HepG2 (cell line): Measurements from ENCODE around the gene APOA1. TPM values are rescaled to one million over a fixed set of nuclear protein-coding genes. Genes with fewer than 3 reads are reported as not detected.

Experiments
- FOXO1 ChIP-seq: sonication (generic); formaldehyde crosslinking; IDR thresholded peaks from 2 replicates; pipeline ENCODE4 v1.4.0; 2020; ENCODE audit warnings: missing genetic modification reagents
- HOXA9 ChIP-seq: sonication (generic); formaldehyde crosslinking; IDR thresholded peaks from 2 replicates; pipeline ENCODE4 v1.8.1; 2022; ENCODE audit warnings: missing genetic modification reagents, mild to moderate bottlenecking, moderate library complexity, borderline replicate concordance
- HOXD1 ChIP-seq: sonication (generic); formaldehyde crosslinking; IDR thresholded peaks from 2 replicates; pipeline ENCODE4 v1.5.0; 2020; ENCODE audit warnings: missing genetic modification reagents
- KAT2B ChIP-seq: fragments of 150-350 bp; IDR thresholded peaks from 2 replicates; pipeline ENCODE4 v1.6.1; 2014; ENCODE audit warnings: low read depth, low read length, borderline replicate concordance
- LBX2 ChIP-seq: sonication (generic); formaldehyde crosslinking; IDR thresholded peaks from 2 replicates; pipeline ENCODE4 v1.5.0; 2020; ENCODE audit warnings: missing genetic modification reagents, mild to moderate bottlenecking, borderline replicate concordance
- MED13 ChIP-seq: sonication (generic); formaldehyde crosslinking; IDR thresholded peaks from 2 replicates; pipeline ENCODE4 v1.5.0; 2020; ENCODE audit warnings: missing genetic modification reagents
- PAXIP1 ChIP-seq: sonication (generic); formaldehyde crosslinking; conservative IDR thresholded peaks from 2 replicates; pipeline ENCODE4 v1.4.0; 2020; ENCODE audit warnings: mild to moderate bottlenecking, missing genetic modification reagents, moderate library complexity
- RBM22 ChIP-seq: fragments of 200-400 bp; formaldehyde crosslinking; optimal IDR thresholded peaks from 2 replicates; pipeline ENCODE3; 2017; ENCODE audit warnings: mild to moderate bottlenecking, low read length, moderate library complexity
- SATB2 ChIP-seq: sonication (generic); formaldehyde crosslinking; IDR thresholded peaks from 2 replicates; pipeline ENCODE4 v1.5.0; 2020; ENCODE audit warnings: missing genetic modification reagents
- SIN3B ChIP-seq: fragments of 150-350 bp; IDR thresholded peaks from 2 replicates; pipeline ENCODE4 v1.6.1; 2014; ENCODE audit warnings: low read length
- SNRNP70 ChIP-seq: fragments of 200-400 bp; formaldehyde crosslinking; IDR thresholded peaks from 2 replicates; pipeline ENCODE4 v1.6.1; 2017; ENCODE audit warnings: mild to moderate bottlenecking, low read depth, low read length, moderate library complexity
- SRF ChIP-seq: IDR thresholded peaks from 2 replicates; pipeline ENCODE4 v1.6.1; 2011; ENCODE audit warnings: mild to moderate bottlenecking, low read depth, low read length, moderate library complexity
- U2AF2 ChIP-seq: fragments of 200-400 bp; formaldehyde crosslinking; IDR thresholded peaks from 2 replicates; pipeline ENCODE4 v1.6.1; 2017; ENCODE audit warnings: low read depth, mild to moderate bottlenecking, low read length
- ZBTB34 ChIP-seq: sonication (generic); formaldehyde crosslinking; IDR thresholded peaks from 2 replicates; pipeline ENCODE4 v1.8.0; 2022; ENCODE audit warnings: mild to moderate bottlenecking, missing genetic modification reagents
- ZNF33B ChIP-seq: sonication (generic); formaldehyde crosslinking; IDR thresholded peaks from 2 replicates; pipeline ENCODE4 v1.5.1; 2020; ENCODE audit warnings: mild to moderate bottlenecking, missing genetic modification reagents
- ZNF597 ChIP-seq: sonication (generic); formaldehyde crosslinking; IDR thresholded peaks from 2 replicates; pipeline ENCODE4 v1.5.0; 2020; ENCODE audit warnings: missing genetic modification reagents
- ZNF766 ChIP-seq: sonication (generic); formaldehyde crosslinking; IDR thresholded peaks from 2 replicates; pipeline ENCODE4 v1.5.0; 2020; ENCODE audit warnings: missing genetic modification reagents, borderline replicate concordance
- ZNF768 ChIP-seq: sonication (generic); formaldehyde crosslinking; IDR thresholded peaks from 2 replicates; pipeline ENCODE4 v1.4.0; 2020; ENCODE audit warnings: missing genetic modification reagents
- ZNF773 ChIP-seq: sonication (generic); formaldehyde crosslinking; IDR thresholded peaks from 2 replicates; pipeline ENCODE4 v1.4.0; 2020; ENCODE audit warnings: missing genetic modification reagents, borderline replicate concordance
- ZNF788 ChIP-seq: sonication (generic); formaldehyde crosslinking; IDR thresholded peaks from 2 replicates; pipeline ENCODE4 v1.5.0; 2020; ENCODE audit warnings: mild to moderate bottlenecking, missing genetic modification reagents, borderline replicate concordance
- polyA plus RNA-seq, 8 experiments: library from polyadenylated mRNA; depleted of rRNA in 3 of 8; stranded (reverse) in 7 of 8; unstranded in 1 of 8; fragments of >200 nt; fragmentation: Illumina TruSeq in 4 of 8; extraction: Trizol in 4 of 8; gene quantifications; 2 replicates each; pipeline versions ENCODE4 v1.2.1 to v1.2.3, GENCODE V29; 2011 to 2016; ENCODE audit warnings: low read depth in 4 of 8, missing spikeins in 1 of 8, mixed read lengths in 1 of 8; ENCODE audit not compliant: insufficient read depth in 1 of 8
- total RNA-seq, 5 experiments: library from RNA; depleted of rRNA; stranded (reverse); fragments of >200 nt; fragmentation: Illumina TruSeq; extraction: Trizol; gene quantifications; 2 replicates each; pipeline ENCODE4 v1.2.3, GENCODE V29; 2016; ENCODE audit warnings: low read depth in 1 of 5

APOA1 gene
- total and polyA plus RNA-seq, 2 of the 13 experiments (the other 11 are each of a cell fraction or from before 2014, with no cell fraction given) = 1,973 to 5,485 TPM

- no peak for TF ChIP-seq U2AF2
- no peak for TF ChIP-seq LBX2
- TF ChIP-seq RBM22 = no peak
- TF ChIP-seq ZNF773 (CRISPR knock-in tag) = no peak
- no peak for TF ChIP-seq MED13 (CRISPR knock-in tag)
- TF ChIP-seq ZNF768 (CRISPR knock-in tag) = peak; percentile 99
- peak; percentile 52; the same call in 1 of the 2 replicates for TF ChIP-seq HOXA9 (CRISPR knock-in tag)
- TF ChIP-seq ZBTB34 (CRISPR knock-in tag) = no peak
- TF ChIP-seq SNRNP70 = no peak
- TF ChIP-seq FOXO1 (CRISPR knock-in tag) = peak; percentile 30; the same call in 1 of the 2 replicates
- TF ChIP-seq SIN3B = no peak
- no peak for TF ChIP-seq ZNF788
- no peak for TF ChIP-seq SRF
- TF ChIP-seq ZNF766 (CRISPR knock-in tag) = 0 out of 2 replicates have a peak, but pooled peaks have one; percentile 8
- no peak for TF ChIP-seq KAT2B
- TF ChIP-seq PAXIP1 = no peak
- no peak for TF ChIP-seq ZNF33B
- TF ChIP-seq HOXD1 = no peak; the same call in 1 of the 2 replicates
- no peak for TF ChIP-seq ZNF597 (CRISPR knock-in tag)
- no peak for TF ChIP-seq SATB2 (CRISPR knock-in tag)
Measured at GRCh38 chr11:116825854-116826750, 11.3 kb downstream of the APOA1 start (continued).
